Keratinocyte (primary cell): ENCODE results near the gene USB1.

Experiments
- CTCF ChIP-seq, 3 experiments: IDR thresholded peaks in 1 of 3; conservative IDR thresholded peaks in 1 of 3; optimal IDR thresholded peaks in 1 of 3; 2 replicates in 2 of 3; 3 replicates in 1 of 3; pipeline versions ENCODE3 to v1.5.1; 2011; ENCODE audit warnings: low read length in 3 of 3, mild to moderate bottlenecking in 3 of 3, moderate library complexity in 2 of 3, control low read depth in 1 of 3, inconsistent platforms in 1 of 3; ENCODE audit not compliant: insufficient read depth in 2 of 3; ENCODE audit errors: extremely low read depth in 1 of 3
- EZH2 ChIP-seq: IDR thresholded peaks from one replicate; pipeline ENCODE4 v1.6.1; 2012; ENCODE audit warnings: inconsistent platforms, mild to moderate bottlenecking, low read length, moderate library complexity

GRCh38 chr16:57969451-57970123 is 31.6 kb upstream of the USB1 start:
- TF ChIP-seq CTCF (optimal IDR thresholded peaks at IDR 0.05 in 1 of 3, IDR thresholded peaks at IDR 0.05 in 1 of 3, conservative IDR thresholded peaks at IDR 0.05 in 1 of 3; ENCODE audit: extremely low read depth in 1 of 3, insufficient read depth in 2 of 3, low read length in 3 of 3): no peak
- TF ChIP-seq EZH2: no peak
